HepG2 (cell line): ENCODE measurements around the gene CXADR. TPM values are rescaled to one million over a fixed set of nuclear protein-coding genes. Genes with fewer than 3 reads are reported as not detected.
A peak's percentile ranks its signal among the peaks of the same experiment; 100 is the strongest.

Experiments used
- CBX5 ChIP-seq: sonication (generic); formaldehyde crosslinking; IDR thresholded peaks from 2 replicates; pipeline ENCODE4 v1.4.0; 2020; ENCODE audit warnings: missing genetic modification reagents, borderline replicate concordance
- CCAR2 ChIP-seq: fragments of 200-400 bp; formaldehyde crosslinking; optimal IDR thresholded peaks from 2 replicates; pipeline ENCODE3; 2018; ENCODE audit warnings: low read depth, mild to moderate bottlenecking, low read length, moderate library complexity
- CENPT ChIP-seq: sonication (generic); formaldehyde crosslinking; IDR thresholded peaks from 2 replicates; pipeline ENCODE4 v1.8.0; 2022; ENCODE audit warnings: low read depth, mild to moderate bottlenecking, moderate library complexity, missing genetic modification reagents
- CENPX ChIP-seq: sonication (generic); formaldehyde crosslinking; IDR thresholded peaks from 2 replicates; pipeline ENCODE4 v1.9.0; 2021; ENCODE audit warnings: mild to moderate bottlenecking, missing genetic modification reagents, moderate library complexity
- CREM ChIP-seq, 2 experiments: sonication (generic) in 1 of 2; formaldehyde crosslinking in 1 of 2; IDR thresholded peaks; 2 replicates each; pipeline versions ENCODE4 v1.4.0 to v1.6.1; 2016 to 2020; ENCODE audit warnings: antibody characterized with exemption in 1 of 2, mild to moderate bottlenecking in 1 of 2, missing genetic modification reagents in 1 of 2
- HHEX ChIP-seq: IDR thresholded peaks from 2 replicates; pipeline ENCODE4 v1.6.1; 2016; ENCODE audit warnings: control low read depth
- HINFP ChIP-seq: sonication (generic); formaldehyde crosslinking; IDR thresholded peaks from 2 replicates; pipeline ENCODE4 v1.4.0; 2020; ENCODE audit warnings: low read depth, mild to moderate bottlenecking, missing genetic modification reagents
- MTF2 ChIP-seq: sonication (generic); formaldehyde crosslinking; IDR thresholded peaks from 2 replicates; pipeline ENCODE4 v1.5.0; 2020; ENCODE audit warnings: missing genetic modification reagents, borderline replicate concordance
- SNAPC5 ChIP-seq: sonication (generic); formaldehyde crosslinking; IDR thresholded peaks from 2 replicates; pipeline ENCODE4 v1.8.1; 2023; ENCODE audit warnings: mild to moderate bottlenecking, missing genetic modification reagents, borderline replicate concordance
- TRAFD1 ChIP-seq: sonication (generic); formaldehyde crosslinking; IDR thresholded peaks from 2 replicates; pipeline ENCODE4 v1.5.1; 2020; ENCODE audit warnings: missing genetic modification reagents, mild to moderate bottlenecking, borderline replicate concordance
- ZBTB46 ChIP-seq: sonication (generic); formaldehyde crosslinking; IDR thresholded peaks from 2 replicates; pipeline ENCODE4 v1.4.0; 2020; ENCODE audit warnings: mild to moderate bottlenecking, missing genetic modification reagents, borderline replicate concordance
- ZKSCAN1 ChIP-seq: fragments of 150-350 bp; IDR thresholded peaks from 2 replicates; pipeline ENCODE4 v1.6.1; 2014; ENCODE audit warnings: low read length
- ZNF280D ChIP-seq: sonication (generic); formaldehyde crosslinking; IDR thresholded peaks from 2 replicates; pipeline ENCODE4 v1.5.1; 2020; ENCODE audit warnings: mild to moderate bottlenecking, missing genetic modification reagents
- ZNF296 ChIP-seq: sonication (generic); formaldehyde crosslinking; conservative IDR thresholded peaks from 2 replicates; pipeline ENCODE4 v1.5.0; 2020; ENCODE audit warnings: mild to moderate bottlenecking, missing genetic modification reagents
- ZNF468 ChIP-seq: sonication (generic); formaldehyde crosslinking; IDR thresholded peaks from 2 replicates; pipeline ENCODE4 v1.8.0; 2022; ENCODE audit warnings: mild to moderate bottlenecking, moderate library complexity, missing genetic modification reagents
- ZNF691 ChIP-seq: sonication (generic); formaldehyde crosslinking; IDR thresholded peaks from 2 replicates; pipeline ENCODE4 v1.4.0; 2020; ENCODE audit warnings: missing genetic modification reagents, low read depth, mild to moderate bottlenecking, borderline replicate concordance
- ZNF878 ChIP-seq: sonication (generic); formaldehyde crosslinking; IDR thresholded peaks from 2 replicates; pipeline ENCODE4 v1.8.1; 2023; ENCODE audit warnings: mild to moderate bottlenecking, missing genetic modification reagents, moderate library complexity
- ZNF891 ChIP-seq: sonication (generic); formaldehyde crosslinking; IDR thresholded peaks from 2 replicates; pipeline ENCODE4 v1.5.0; 2020; ENCODE audit warnings: mild to moderate bottlenecking, missing genetic modification reagents
- polyA plus RNA-seq, 8 experiments: library from polyadenylated mRNA; depleted of rRNA in 3 of 8; stranded (reverse) in 7 of 8; unstranded in 1 of 8; fragments of >200 nt; fragmentation: Illumina TruSeq in 4 of 8; extraction: Trizol in 4 of 8; gene quantifications; 2 replicates each; pipeline versions ENCODE4 v1.2.1 to v1.2.3, GENCODE V29; 2011 to 2016; ENCODE audit warnings: low read depth in 4 of 8, missing spikeins in 1 of 8, mixed read lengths in 1 of 8; ENCODE audit not compliant: insufficient read depth in 1 of 8
- total RNA-seq, 5 experiments: library from RNA; depleted of rRNA; stranded (reverse); fragments of >200 nt; fragmentation: Illumina TruSeq; extraction: Trizol; gene quantifications; 2 replicates each; pipeline ENCODE4 v1.2.3, GENCODE V29; 2016; ENCODE audit warnings: low read depth in 1 of 5

Gene CXADR
- total and polyA plus RNA-seq, 2 of the 13 experiments (the other 11 are each of a cell fraction or from before 2014, with no cell fraction given) = 86.8 to 110 TPM

- no peak for TF ChIP-seq CENPT (CRISPR knock-in tag)
- TF ChIP-seq SNAPC5 (CRISPR knock-in tag) = no peak
- TF ChIP-seq ZNF891 = no peak
- no peak for TF ChIP-seq TRAFD1 (CRISPR knock-in tag)
- no peak for TF ChIP-seq ZNF691 (CRISPR knock-in tag)
- TF ChIP-seq HHEX = peak; percentile 17; the same call in 1 of the 2 replicates
- TF ChIP-seq ZKSCAN1 = no peak
- peak; percentile 70; the same call in 1 of the 2 replicates for TF ChIP-seq ZNF878
- TF ChIP-seq HINFP (CRISPR knock-in tag) = no peak
- no peak for TF ChIP-seq CENPX (CRISPR knock-in tag)
- no peak for TF ChIP-seq ZNF296 (CRISPR knock-in tag)
- no peak for TF ChIP-seq MTF2 (CRISPR knock-in tag)
- peak; percentile 87 for TF ChIP-seq CREM (IDR thresholded peaks at IDR 0.05)
- TF ChIP-seq CREM (CRISPR knock-in tag; IDR thresholded peaks at IDR 0.05) = no peak
- no peak for TF ChIP-seq ZNF468 (CRISPR knock-in tag)
- no peak for TF ChIP-seq ZNF280D
- no peak for TF ChIP-seq CCAR2
- no peak; the same call in 1 of the 2 replicates for TF ChIP-seq CBX5
- no peak for TF ChIP-seq ZBTB46 (CRISPR knock-in tag)
These were observed 40.1 kb upstream of the CXADR start (continued) for GRCh38 chr21:17472592-17473271.
